ENCODE results near the gene PRICKLE2. TPM values are rescaled to one million over a fixed set of nuclear protein-coding genes. Genes with fewer than 3 reads are reported as not detected.

Gene PRICKLE2
- total and polyA plus RNA-seq, 2 experiments from 2014 or later: 1.1 to 12.5 TPM

DNA sequence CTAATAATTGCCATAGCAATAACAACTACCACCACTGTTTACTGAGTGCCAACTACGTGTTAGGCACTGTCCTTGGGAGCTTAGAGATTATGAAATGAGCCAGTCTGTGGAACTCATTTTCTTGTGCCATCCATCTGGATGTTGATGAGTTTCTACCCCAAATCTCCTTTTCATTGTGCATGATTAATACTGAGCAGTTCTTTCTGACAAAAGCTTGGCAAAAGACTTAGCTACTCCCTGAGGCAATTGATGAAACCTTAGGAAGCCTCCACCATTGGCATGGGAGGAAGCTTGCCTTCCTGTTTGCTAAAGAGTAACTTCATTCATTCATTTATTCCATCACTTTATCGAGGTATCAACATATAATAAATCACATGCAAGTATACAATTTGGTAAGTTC lies 39.8 kb downstream of the PRICKLE2 start:
- TF ChIP-seq ZNF114 (CRISPR knock-in tag; IDR thresholded peaks at IDR 0.05): no peak
- no peak for TF ChIP-seq EZH2 (IDR thresholded peaks at IDR 0.05; ENCODE audit: low read depth, unreplicated experiment)
- TF ChIP-seq EZH2phosphoT487 (IDR thresholded peaks at IDR 0.05; ENCODE audit: unreplicated experiment): no peak
- TF ChIP-seq, protein P1, sequence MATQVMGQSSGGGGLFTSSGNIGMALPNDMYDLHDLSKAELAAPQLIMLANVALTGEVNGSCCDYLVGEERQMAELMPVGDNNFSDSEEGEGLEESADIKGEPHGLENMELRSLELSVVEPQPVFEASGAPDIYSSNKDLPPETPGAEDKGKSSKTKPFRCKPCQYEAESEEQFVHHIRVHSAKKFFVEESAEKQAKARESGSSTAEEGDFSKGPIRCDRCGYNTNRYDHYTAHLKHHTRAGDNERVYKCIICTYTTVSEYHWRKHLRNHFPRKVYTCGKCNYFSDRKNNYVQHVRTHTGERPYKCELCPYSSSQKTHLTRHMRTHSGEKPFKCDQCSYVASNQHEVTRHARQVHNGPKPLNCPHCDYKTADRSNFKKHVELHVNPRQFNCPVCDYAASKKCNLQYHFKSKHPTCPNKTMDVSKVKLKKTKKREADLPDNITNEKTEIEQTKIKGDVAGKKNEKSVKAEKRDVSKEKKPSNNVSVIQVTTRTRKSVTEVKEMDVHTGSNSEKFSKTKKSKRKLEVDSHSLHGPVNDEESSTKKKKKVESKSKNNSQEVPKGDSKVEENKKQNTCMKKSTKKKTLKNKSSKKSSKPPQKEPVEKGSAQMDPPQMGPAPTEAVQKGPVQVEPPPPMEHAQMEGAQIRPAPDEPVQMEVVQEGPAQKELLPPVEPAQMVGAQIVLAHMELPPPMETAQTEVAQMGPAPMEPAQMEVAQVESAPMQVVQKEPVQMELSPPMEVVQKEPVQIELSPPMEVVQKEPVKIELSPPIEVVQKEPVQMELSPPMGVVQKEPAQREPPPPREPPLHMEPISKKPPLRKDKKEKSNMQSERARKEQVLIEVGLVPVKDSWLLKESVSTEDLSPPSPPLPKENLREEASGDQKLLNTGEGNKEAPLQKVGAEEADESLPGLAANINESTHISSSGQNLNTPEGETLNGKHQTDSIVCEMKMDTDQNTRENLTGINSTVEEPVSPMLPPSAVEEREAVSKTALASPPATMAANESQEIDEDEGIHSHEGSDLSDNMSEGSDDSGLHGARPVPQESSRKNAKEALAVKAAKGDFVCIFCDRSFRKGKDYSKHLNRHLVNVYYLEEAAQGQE (IDR thresholded peaks at IDR 0.05; ENCODE audit: unreplicated experiment): no peak
- TF ChIP-seq, protein P2, sequence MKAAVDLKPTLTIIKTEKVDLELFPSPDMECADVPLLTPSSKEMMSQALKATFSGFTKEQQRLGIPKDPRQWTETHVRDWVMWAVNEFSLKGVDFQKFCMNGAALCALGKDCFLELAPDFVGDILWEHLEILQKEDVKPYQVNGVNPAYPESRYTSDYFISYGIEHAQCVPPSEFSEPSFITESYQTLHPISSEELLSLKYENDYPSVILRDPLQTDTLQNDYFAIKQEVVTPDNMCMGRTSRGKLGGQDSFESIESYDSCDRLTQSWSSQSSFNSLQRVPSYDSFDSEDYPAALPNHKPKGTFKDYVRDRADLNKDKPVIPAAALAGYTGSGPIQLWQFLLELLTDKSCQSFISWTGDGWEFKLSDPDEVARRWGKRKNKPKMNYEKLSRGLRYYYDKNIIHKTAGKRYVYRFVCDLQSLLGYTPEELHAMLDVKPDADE (IDR thresholded peaks at IDR 0.05): no peak
- TF ChIP-seq, protein P3, sequence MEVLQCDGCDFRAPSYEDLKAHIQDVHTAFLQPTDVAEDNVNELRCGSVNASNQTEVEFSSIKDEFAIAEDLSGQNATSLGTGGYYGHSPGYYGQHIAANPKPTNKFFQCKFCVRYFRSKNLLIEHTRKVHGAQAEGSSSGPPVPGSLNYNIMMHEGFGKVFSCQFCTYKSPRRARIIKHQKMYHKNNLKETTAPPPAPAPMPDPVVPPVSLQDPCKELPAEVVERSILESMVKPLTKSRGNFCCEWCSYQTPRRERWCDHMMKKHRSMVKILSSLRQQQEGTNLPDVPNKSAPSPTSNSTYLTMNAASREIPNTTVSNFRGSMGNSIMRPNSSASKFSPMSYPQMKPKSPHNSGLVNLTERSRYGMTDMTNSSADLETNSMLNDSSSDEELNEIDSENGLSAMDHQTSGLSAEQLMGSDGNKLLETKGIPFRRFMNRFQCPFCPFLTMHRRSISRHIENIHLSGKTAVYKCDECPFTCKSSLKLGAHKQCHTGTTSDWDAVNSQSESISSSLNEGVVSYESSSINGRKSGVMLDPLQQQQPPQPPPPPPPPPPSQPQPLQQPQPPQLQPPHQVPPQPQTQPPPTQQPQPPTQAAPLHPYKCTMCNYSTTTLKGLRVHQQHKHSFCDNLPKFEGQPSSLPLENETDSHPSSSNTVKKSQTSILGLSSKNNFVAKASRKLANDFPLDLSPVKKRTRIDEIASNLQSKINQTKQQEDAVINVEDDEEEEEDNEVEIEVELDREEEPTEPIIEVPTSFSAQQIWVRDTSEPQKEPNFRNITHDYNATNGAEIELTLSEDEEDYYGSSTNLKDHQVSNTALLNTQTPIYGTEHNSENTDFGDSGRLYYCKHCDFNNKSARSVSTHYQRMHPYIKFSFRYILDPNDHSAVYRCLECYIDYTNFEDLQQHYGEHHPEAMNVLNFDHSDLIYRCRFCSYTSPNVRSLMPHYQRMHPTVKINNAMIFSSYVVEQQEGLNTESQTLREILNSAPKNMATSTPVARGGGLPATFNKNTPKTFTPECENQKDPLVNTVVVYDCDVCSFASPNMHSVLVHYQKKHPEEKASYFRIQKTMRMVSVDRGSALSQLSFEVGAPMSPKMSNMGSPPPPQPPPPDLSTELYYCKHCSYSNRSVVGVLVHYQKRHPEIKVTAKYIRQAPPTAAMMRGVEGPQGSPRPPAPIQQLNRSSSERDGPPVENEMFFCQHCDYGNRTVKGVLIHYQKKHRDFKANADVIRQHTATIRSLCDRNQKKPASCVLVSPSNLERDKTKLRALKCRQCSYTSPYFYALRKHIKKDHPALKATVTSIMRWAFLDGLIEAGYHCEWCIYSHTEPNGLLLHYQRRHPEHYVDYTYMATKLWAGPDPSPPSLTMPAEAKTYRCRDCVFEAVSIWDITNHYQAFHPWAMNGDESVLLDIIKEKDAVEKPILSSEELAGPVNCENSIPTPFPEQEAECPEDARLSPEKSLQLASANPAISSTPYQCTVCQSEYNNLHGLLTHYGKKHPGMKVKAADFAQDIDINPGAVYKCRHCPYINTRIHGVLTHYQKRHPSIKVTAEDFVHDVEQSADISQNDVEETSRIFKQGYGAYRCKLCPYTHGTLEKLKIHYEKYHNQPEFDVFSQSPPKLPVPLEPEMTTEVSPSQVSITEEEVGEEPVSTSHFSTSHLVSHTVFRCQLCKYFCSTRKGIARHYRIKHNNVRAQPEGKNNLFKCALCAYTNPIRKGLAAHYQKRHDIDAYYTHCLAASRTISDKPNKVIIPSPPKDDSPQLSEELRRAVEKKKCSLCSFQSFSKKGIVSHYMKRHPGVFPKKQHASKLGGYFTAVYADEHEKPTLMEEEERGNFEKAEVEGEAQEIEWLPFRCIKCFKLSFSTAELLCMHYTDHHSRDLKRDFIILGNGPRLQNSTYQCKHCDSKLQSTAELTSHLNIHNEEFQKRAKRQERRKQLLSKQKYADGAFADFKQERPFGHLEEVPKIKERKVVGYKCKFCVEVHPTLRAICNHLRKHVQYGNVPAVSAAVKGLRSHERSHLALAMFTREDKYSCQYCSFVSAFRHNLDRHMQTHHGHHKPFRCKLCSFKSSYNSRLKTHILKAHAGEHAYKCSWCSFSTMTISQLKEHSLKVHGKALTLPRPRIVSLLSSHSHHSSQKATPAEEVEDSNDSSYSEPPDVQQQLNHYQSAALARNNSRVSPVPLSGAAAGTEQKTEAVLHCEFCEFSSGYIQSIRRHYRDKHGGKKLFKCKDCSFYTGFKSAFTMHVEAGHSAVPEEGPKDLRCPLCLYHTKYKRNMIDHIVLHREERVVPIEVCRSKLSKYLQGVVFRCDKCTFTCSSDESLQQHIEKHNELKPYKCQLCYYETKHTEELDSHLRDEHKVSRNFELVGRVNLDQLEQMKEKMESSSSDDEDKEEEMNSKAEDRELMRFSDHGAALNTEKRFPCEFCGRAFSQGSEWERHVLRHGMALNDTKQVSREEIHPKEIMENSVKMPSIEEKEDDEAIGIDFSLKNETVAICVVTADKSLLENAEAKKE (CRISPR knock-in tag; IDR thresholded peaks at IDR 0.05): no peak
- no peak for TF ChIP-seq NANOG (IDR thresholded peaks at IDR 0.05; ENCODE audit: borderline replicate concordance)
- Mint-ChIP-seq H3K27ac (no peak overlapping the region), H3K4me3 (no peak overlapping the region), H3K36me3 (ENCODE audit: low read depth) (no peaks in the 10 kb centered on the region), H3K4me1 (peaks cover 19% of the 10 kb centered on the region), H3K9me3 (no peaks in the 10 kb centered on the region), H3K27me3 (ENCODE audit: insufficient read depth, low read depth, poor library complexity) (peaks cover 3% of the 10 kb centered on the region)
- no peaks in the 10 kb centered on the region for H3F3A ChIP-seq (replicated peaks; ENCODE audit: low read depth)
- H3K27ac ChIP-seq (ENCODE audit: low read depth): no peak overlapping the region
- H2AFZ ChIP-seq: no peak overlapping the region
- no peak for ATAC-seq
- H4K20me1 ChIP-seq (replicated peaks; ENCODE audit: insufficient read depth): no peaks in the 10 kb centered on the region
- H3K4me3 ChIP-seq: no peak overlapping the region
- no peak for DNase-seq (ENCODE audit: low spot score)
- H3K9me2 ChIP-seq (ENCODE audit: insufficient read depth): 0 out of 2 replicates have a peak, but pooled peaks cover 8% of the 10 kb centered on the region
- H3K27me3 ChIP-seq (ENCODE audit: insufficient read depth): no peaks in the 10 kb centered on the region
- peaks cover 7% of the 10 kb centered on the region; the same call in 1 of the 2 replicates for H3K4me1 ChIP-seq (ENCODE audit: insufficient read depth)
- no peaks in the 10 kb centered on the region for H3K36me3 ChIP-seq (ENCODE audit: insufficient read depth)
- no peaks in the 10 kb centered on the region for H3K79me2 ChIP-seq (replicated peaks; ENCODE audit: insufficient read depth)
- no peak overlapping the region for H3K4me2 ChIP-seq

Data from GM23338 (cell line).